Osteocyte (in vitro differentiated cells): Measurements from ENCODE around the gene NID2. TPM values are rescaled to one million over a fixed set of nuclear protein-coding genes. Genes with fewer than 3 reads are reported as not detected.
A peak's percentile ranks its signal among the peaks of the same experiment; 100 is the strongest.

Source experiments
- DNase-seq: peaks from one replicate; pipeline ENCODE4 v3.0.0; 2021; ENCODE audit warnings: mixed read lengths; ENCODE audit not compliant: unreplicated experiment; ENCODE audit errors: extremely low spot score
- H3K27ac Mint-ChIP-seq: one replicate; pipeline ENCODE4 v1.8.0; 2021; ENCODE audit warnings: mild to moderate bottlenecking, mixed read lengths; ENCODE audit not compliant: unreplicated experiment
- H3K27me3 Mint-ChIP-seq: one replicate; pipeline ENCODE4 v1.8.0; 2021; ENCODE audit warnings: mixed read lengths; ENCODE audit not compliant: unreplicated experiment
- H3K36me3 Mint-ChIP-seq: one replicate; pipeline ENCODE4 v1.8.0; 2021; ENCODE audit warnings: mixed read lengths; ENCODE audit not compliant: unreplicated experiment
- H3K4me1 Mint-ChIP-seq: one replicate; pipeline ENCODE4 v1.8.0; 2021; ENCODE audit warnings: mixed read lengths; ENCODE audit not compliant: unreplicated experiment
- H3K4me3 Mint-ChIP-seq: one replicate; pipeline ENCODE4 v1.8.0; 2021; ENCODE audit warnings: mild to moderate bottlenecking, moderate library complexity, mixed read lengths; ENCODE audit not compliant: unreplicated experiment
- H3K9me3 Mint-ChIP-seq: one replicate; pipeline ENCODE4 v1.8.0; 2021; ENCODE audit warnings: mixed read lengths; ENCODE audit not compliant: unreplicated experiment
- total RNA-seq: library from RNA; stranded (reverse); gene quantifications from 2 replicates; pipeline ENCODE4 v1.2.1, GENCODE V29; 2021
- TF ChIP-seq, protein P1 (sequence below): fragments of 200-600 bp; sonication (generic); IDR thresholded peaks from 2 replicates; pipeline ENCODE4 v1.5.0; 2021; ENCODE audit warnings: antibody characterized with exemption, mild to moderate bottlenecking, moderate library complexity

NID2 gene
- total RNA-seq, 1 donor from 2014 or later, result 58.5 TPM

DNA sequence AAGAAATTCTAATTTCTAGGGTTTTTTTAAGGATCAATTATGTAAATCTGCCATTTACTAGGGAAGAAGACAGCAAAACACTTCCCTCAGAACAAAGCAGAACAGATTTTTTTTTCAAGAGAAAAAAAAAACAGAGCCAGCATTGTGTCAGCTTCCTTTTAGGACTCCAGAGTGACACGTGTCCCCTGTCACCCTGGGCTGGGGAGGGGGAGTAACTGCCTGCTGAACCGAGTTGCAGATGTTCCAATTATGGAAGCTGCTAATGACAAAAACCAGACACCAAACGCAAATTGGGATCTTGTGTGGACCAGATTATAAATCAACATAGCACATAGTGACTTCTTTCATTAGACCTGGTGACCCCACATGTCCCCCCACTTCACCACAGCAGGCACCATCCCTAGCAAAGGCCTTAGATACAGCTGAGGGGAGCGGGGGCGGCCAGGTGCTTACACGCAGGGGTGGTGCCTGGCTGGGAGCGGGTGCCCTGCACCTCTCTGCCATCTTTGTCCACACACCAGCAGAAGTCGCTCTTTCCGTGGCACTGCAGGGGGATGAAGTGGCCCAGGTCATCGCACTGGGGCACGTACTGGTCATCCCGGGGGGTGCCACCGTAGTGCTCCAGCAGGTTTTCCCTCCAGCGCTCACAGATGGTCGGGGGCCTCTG, 54.1 kb downstream of the NID2 start:
- TF ChIP-seq, protein P1, sequence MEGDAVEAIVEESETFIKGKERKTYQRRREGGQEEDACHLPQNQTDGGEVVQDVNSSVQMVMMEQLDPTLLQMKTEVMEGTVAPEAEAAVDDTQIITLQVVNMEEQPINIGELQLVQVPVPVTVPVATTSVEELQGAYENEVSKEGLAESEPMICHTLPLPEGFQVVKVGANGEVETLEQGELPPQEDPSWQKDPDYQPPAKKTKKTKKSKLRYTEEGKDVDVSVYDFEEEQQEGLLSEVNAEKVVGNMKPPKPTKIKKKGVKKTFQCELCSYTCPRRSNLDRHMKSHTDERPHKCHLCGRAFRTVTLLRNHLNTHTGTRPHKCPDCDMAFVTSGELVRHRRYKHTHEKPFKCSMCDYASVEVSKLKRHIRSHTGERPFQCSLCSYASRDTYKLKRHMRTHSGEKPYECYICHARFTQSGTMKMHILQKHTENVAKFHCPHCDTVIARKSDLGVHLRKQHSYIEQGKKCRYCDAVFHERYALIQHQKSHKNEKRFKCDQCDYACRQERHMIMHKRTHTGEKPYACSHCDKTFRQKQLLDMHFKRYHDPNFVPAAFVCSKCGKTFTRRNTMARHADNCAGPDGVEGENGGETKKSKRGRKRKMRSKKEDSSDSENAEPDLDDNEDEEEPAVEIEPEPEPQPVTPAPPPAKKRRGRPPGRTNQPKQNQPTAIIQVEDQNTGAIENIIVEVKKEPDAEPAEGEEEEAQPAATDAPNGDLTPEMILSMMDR, result no peak
- Mint-ChIP-seq H3K36me3 (peaks cover 49% of the 10 kb centered on the region), H3K9me3 (no peaks in the 10 kb centered on the region), H3K4me3 (no peak overlapping the region), H3K27ac (no peak overlapping the region), H3K4me1 (peaks cover 30% of the 10 kb centered on the region), H3K27me3 (no peaks in the 10 kb centered on the region)
- DNase-seq, result no peak

GRCh38 chr14:52013984-52014600, 54.8 kb downstream of the NID2 start:
- TF ChIP-seq, protein P1, result no peak

GRCh38 chr14:52012635-52013034, 56.2 kb downstream of the NID2 start:
- H3K4me1 Mint-ChIP-seq, result peaks cover 19% of the 10 kb centered on the region
- no peaks in the 10 kb centered on the region for H3K9me3 Mint-ChIP-seq
- peak overlapping the region; percentile 47 for H3K27ac Mint-ChIP-seq
- TF ChIP-seq, protein P1, result no peak
- H3K4me3 Mint-ChIP-seq, result no peak overlapping the region
- H3K27me3 Mint-ChIP-seq, result no peaks in the 10 kb centered on the region
- no peak for DNase-seq
- peaks cover 55% of the 10 kb centered on the region for H3K36me3 Mint-ChIP-seq

More at GRCh38 chr14:52013984-52014600, 54.8 kb downstream of the NID2 start:
- Mint-ChIP-seq H3K27ac (no peak overlapping the region), H3K4me1 (peaks cover 30% of the 10 kb centered on the region), H3K27me3 (no peaks in the 10 kb centered on the region), H3K4me3 (no peak overlapping the region), H3K36me3 (peaks cover 51% of the 10 kb centered on the region), H3K9me3 (no peaks in the 10 kb centered on the region)
- DNase-seq, result no peak

DNA sequence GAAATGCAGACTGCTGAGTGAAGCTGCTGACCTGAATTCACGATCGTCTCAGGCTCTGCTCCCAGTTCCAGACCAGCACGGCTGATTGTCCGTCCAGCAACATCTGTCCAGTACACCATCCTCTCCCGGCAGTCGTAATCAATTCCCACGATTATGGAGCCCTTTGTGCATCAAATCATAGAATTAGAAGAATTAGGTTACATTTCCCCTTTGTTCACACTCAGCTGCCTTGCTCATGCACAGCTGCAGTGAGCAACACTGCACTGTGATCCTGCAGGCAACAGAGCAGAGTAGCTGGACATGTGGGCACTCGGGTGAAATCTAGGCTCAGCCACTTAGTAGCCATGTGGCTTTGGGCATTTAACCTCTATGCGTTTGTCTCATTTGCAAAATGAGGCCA, 57.3 kb downstream of the NID2 start:
- Mint-ChIP-seq H3K9me3 (no peaks in the 10 kb centered on the region), H3K4me1 (peaks cover 17% of the 10 kb centered on the region), H3K36me3 (peaks cover 55% of the 10 kb centered on the region), H3K27ac (no peak overlapping the region), H3K27me3 (no peaks in the 10 kb centered on the region), H3K4me3 (no peak overlapping the region)
- TF ChIP-seq, protein P1, result no peak
- DNase-seq, result no peak

DNA sequence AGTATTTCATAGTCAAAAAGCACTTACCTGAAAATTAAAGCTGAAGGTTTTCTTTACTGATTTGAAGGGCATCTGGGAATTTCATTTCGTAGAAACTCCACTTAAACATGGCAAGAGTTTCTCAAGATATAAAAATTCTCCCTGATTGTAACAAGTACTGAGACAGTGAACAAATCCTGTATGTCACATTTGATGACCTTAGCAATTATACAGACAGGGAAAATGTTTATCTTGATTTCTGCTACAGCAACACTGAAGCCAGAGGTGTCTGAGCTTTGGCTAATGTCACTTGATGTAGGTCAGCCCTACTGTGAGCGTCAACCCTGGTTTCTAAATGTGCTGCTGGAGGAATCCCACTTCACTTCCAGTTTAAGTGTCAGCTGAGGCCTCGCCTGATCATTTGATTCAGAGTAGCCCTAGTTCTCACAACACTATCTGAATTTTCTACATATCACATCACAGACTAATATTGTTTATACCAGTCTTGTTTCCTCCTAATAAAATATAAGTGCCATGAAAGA, 58.6 kb downstream of the NID2 start:
- DNase-seq, result no peak
- Mint-ChIP-seq H3K4me3 (no peak overlapping the region), H3K4me1 (peaks cover 17% of the 10 kb centered on the region), H3K36me3 (peaks cover 56% of the 10 kb centered on the region), H3K27ac (no peak overlapping the region), H3K9me3 (no peaks in the 10 kb centered on the region), H3K27me3 (no peaks in the 10 kb centered on the region)
- TF ChIP-seq, protein P1, result no peak
